Measurements from ENCODE around the gene GAA. TPM values are rescaled to one million over a fixed set of nuclear protein-coding genes. Genes with fewer than 3 reads are reported as not detected.

Gene GAA
- total and polyA plus RNA-seq, 10 of the 15 experiments (the other 5 are each of a cell fraction or from before 2014, with no cell fraction given): 0.18 to 10.5 (median 4.1) TPM

DNA sequence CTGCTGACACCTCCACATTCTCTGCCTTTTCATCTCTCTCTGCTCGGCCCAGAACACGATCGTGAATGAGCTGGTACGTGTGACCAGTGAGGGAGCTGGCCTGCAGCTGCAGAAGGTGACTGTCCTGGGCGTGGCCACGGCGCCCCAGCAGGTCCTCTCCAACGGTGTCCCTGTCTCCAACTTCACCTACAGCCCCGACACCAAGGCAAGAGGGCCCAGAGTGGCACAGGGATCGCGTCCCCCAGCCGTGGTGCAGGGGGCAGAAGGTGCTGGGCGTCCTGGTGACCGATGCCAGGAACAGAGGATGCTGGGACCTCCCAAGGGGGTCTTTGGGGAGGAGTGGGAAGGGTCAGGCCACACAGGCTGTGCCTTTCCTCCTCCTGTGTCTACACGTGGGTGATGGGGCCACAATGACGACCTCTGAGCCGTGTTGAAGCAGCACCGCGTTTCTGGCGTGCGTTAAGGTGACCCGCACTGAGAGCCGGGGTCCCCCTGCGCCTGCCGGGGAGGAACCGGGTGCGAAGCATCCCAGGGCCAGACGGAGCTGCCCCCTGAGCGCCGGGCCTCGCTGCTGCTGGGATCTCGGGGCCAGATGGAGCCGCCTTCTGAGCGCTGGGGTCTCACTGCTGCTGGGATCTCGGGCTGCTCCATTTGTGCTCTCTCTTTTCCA lies 17.4 kb downstream of the GAA start:
- 55% methylated on average over 35 of the region's 35 CpGs for WGBS (ENCODE audit: insufficient coverage, insufficient replicate concordance, low lambda C conversion rate, missing lambda C conversion rate)
- no peak overlapping the region for H3K4me2 ChIP-seq (ENCODE audit: control insufficient read depth, insufficient read depth)
- SMC1A ChIA-PET (ENCODE audit: uncharacterized antibody, unreplicated experiment): no interaction called here
- RAD21 ChIA-PET (ENCODE audit: unreplicated experiment): no interaction called here
- CTCF ChIA-PET: no interaction called here
- H3K4me1 ChIP-seq (ENCODE audit: control insufficient read depth, insufficient read depth, low read length): no peaks in the 10 kb centered on the region
- POLR2A ChIA-PET: no interaction called here
- H3K79me2 ChIP-seq (ENCODE audit: control insufficient read depth, insufficient read depth, low read length): no peaks in the 10 kb centered on the region
- no peak overlapping the region for H3K9ac ChIP-seq (ENCODE audit: control insufficient read depth, insufficient read depth, low read length)
- no peaks in the 10 kb centered on the region for H3K36me3 ChIP-seq (ENCODE audit: control insufficient read depth in 2 of 2, insufficient read depth in 2 of 2, low read length in 1 of 2)
- no peak for DNase-seq (ENCODE audit: low read depth, low spot score)
- no peaks in the 10 kb centered on the region for H4K20me1 ChIP-seq (ENCODE audit: control insufficient read depth, insufficient read depth)
- BruUV-seq (replicated peaks): no TSS peak
- intact Hi-C loops (cut with micrococcal nuclease; ENCODE audit: unreplicated experiment) (no loop called here), in situ Hi-C loops (cut with MboI) (no loop called here)
- no peak overlapping the region for H2AFZ ChIP-seq (ENCODE audit: control insufficient read depth, low read depth, low read length)
- no peak for FAIRE-seq
- H3K4me3 ChIP-seq: no peak overlapping the region
- no peak overlapping the region for H3K27ac ChIP-seq (ENCODE audit: control insufficient read depth, insufficient read depth)
- no peaks in the 10 kb centered on the region for H3K27me3 ChIP-seq (replicated peaks in 1 of 2; ENCODE audit: control insufficient read depth in 2 of 2, insufficient read depth in 2 of 2, low read length in 1 of 2)
- ATAC-seq: no peak
- no peaks in the 10 kb centered on the region; the same call in 2 of the 3 replicates for H3K9me3 ChIP-seq (replicated peaks; ENCODE audit: control insufficient read depth, insufficient read depth, low read length)
- TF ChIP-seq NR2F1 (conservative IDR thresholded peaks at IDR 0.05) (no peak), YY1 (IDR thresholded peaks at IDR 0.05; ENCODE audit: low read depth, low read length) (no peak), PAX8 (IDR thresholded peaks at IDR 0.05) (no peak), EGR1 (IDR thresholded peaks at IDR 0.05; ENCODE audit: borderline replicate concordance in 1 of 2, low read depth in 2 of 2, low read length in 2 of 2) (no peak), POLR2A (IDR thresholded peaks at IDR 0.05; ENCODE audit: low read depth, low read length) (no peak), POLR2AphosphoS2 (IDR thresholded peaks at IDR 0.05; ENCODE audit: low read depth, low read length) (no peak), SMAD5 (IDR thresholded peaks at IDR 0.05; ENCODE audit: low read depth) (no peak), SREBF1 (IDR thresholded peaks at IDR 0.05; ENCODE audit: low read length) (no peak), ESRRA (IDR thresholded peaks at IDR 0.05; ENCODE audit: low read length) (no peak), RCOR1 (conservative IDR thresholded peaks at IDR 0.05; ENCODE audit: low read depth, low read length) (no peak), ZBED1 (IDR thresholded peaks at IDR 0.05; ENCODE audit: borderline replicate concordance) (no peak), MXI1 (IDR thresholded peaks at IDR 0.05; ENCODE audit: low read depth, low read length) (no peak)
- TF ChIP-seq, protein P1, sequence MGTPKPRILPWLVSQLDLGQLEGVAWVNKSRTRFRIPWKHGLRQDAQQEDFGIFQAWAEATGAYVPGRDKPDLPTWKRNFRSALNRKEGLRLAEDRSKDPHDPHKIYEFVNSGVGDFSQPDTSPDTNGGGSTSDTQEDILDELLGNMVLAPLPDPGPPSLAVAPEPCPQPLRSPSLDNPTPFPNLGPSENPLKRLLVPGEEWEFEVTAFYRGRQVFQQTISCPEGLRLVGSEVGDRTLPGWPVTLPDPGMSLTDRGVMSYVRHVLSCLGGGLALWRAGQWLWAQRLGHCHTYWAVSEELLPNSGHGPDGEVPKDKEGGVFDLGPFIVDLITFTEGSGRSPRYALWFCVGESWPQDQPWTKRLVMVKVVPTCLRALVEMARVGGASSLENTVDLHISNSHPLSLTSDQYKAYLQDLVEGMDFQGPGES (IDR thresholded peaks at IDR 0.05): no peak
- TF ChIP-seq, protein P2, sequence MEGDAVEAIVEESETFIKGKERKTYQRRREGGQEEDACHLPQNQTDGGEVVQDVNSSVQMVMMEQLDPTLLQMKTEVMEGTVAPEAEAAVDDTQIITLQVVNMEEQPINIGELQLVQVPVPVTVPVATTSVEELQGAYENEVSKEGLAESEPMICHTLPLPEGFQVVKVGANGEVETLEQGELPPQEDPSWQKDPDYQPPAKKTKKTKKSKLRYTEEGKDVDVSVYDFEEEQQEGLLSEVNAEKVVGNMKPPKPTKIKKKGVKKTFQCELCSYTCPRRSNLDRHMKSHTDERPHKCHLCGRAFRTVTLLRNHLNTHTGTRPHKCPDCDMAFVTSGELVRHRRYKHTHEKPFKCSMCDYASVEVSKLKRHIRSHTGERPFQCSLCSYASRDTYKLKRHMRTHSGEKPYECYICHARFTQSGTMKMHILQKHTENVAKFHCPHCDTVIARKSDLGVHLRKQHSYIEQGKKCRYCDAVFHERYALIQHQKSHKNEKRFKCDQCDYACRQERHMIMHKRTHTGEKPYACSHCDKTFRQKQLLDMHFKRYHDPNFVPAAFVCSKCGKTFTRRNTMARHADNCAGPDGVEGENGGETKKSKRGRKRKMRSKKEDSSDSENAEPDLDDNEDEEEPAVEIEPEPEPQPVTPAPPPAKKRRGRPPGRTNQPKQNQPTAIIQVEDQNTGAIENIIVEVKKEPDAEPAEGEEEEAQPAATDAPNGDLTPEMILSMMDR (IDR thresholded peaks at IDR 0.05 in 2 of 3, conservative IDR thresholded peaks at IDR 0.05 in 1 of 3; ENCODE audit: control insufficient read depth in 2 of 3, extremely low read depth in 1 of 3, insufficient read depth in 1 of 3, low read depth in 3 of 3, low read length in 3 of 3): no peak

All from GM12878 (cell line).